Right lobe of liver (tissue), 6 donors: Measurements from ENCODE around the gene CHRD. TPM values are rescaled to one million over a fixed set of nuclear protein-coding genes. Genes with fewer than 3 reads are reported as not detected.
"Not testable (repeated sequence)": the region's sequence is repeated elsewhere in the genome, so short reads cannot be mapped to it uniquely, and the experiment has no call there.

Experiments
- ATAC-seq, 4 donors: fragments of 200-7000 bp; cut with Tn5 transposase; one replicate each; pipeline ENCODE4 v1.9.1; 2020; ENCODE audit warnings: mild to moderate bottlenecking in 4 of 4, moderate library complexity in 4 of 4
- DNase-seq, 3 donors: peaks; one replicate each; pipeline ENCODE4 v3.0.0-alpha.2; 2020
- H3K27ac ChIP-seq, 3 donors: fragments of 200-600 bp; one replicate each; pipeline ENCODE4 v1.8.0; 2022
- H3K27me3 ChIP-seq, 2 donors: fragments of 200-600 bp; one replicate each; pipeline ENCODE4 v1.8.0; 2022
- H3K36me3 ChIP-seq, 4 donors: fragments of 200-600 bp; sonication (generic) in 1 of 4; one replicate each; pipeline versions ENCODE4 v1.5.1 to v1.8.0; 2017 to 2022; ENCODE audit warnings: control low read depth in 1 of 4
- H3K4me1 ChIP-seq, 4 donors: fragments of 200-600 bp; sonication (generic) in 1 of 4; one replicate each; pipeline versions ENCODE4 v1.5.1 to v1.8.0; 2017 to 2022; ENCODE audit warnings: control low read depth in 1 of 4
- H3K4me3 ChIP-seq, 3 donors: fragments of 200-600 bp; one replicate each; pipeline ENCODE4 v1.8.0; 2022
- H3K9me3 ChIP-seq, 4 donors: fragments of 200-600 bp; sonication (generic) in 1 of 4; one replicate each; pipeline versions ENCODE4 v1.5.1 to v1.8.0; 2017 to 2022; ENCODE audit warnings: control low read depth in 1 of 4
- CTCF ChIP-seq, 4 donors: fragments of 200-600 bp in 3 of 4; fragments of 450-650 bp in 1 of 4; IDR thresholded peaks; one replicate each; pipeline versions ENCODE4 v1.5.1 to v1.8.0; 2016 to 2022; ENCODE audit warnings: antibody characterized with exemption in 4 of 4, mild to moderate bottlenecking in 2 of 4
- POLR2A ChIP-seq: fragments of 450-650 bp; IDR thresholded peaks from one replicate; pipeline ENCODE4 v1.6.1; 2017; ENCODE audit warnings: antibody characterized with exemption, mild to moderate bottlenecking
- WGBS: methylation state at CpG from one replicate; pipeline ENCODE4 v1.1.6; 2018; ENCODE audit warnings: low coverage, low lambda C conversion rate; ENCODE audit not compliant: insufficient coverage; ENCODE audit errors: missing lambda C conversion rate; 5-methylcytosine and 5-hydroxymethylcytosine counted together
- intact Hi-C, 2 donors: fragments of 100-400 bp; cut with DNase I; formaldehyde crosslinking; loops; one replicate each; pipeline versions ENCODE4 v1.11.2 to v1.14.1; 2022
- total RNA-seq, 6 experiments: library from RNA; depleted of rRNA in 2 of 6; stranded (reverse); fragments of >200 nt in 2 of 6; fragmentation: NEBNext Ultra II Directional in 3 of 6; extraction: Animal tissue kit (Norgen Biotek cat#: 25700) in 3 of 6; gene quantifications; one replicate each; pipeline versions ENCODE4 v1.1.0 to v1.2.4, GENCODE V29; 2016 to 2023
- donor health status: DM: no; HTN: yes; CAD: no.
- donor health status: DM: no; HTN: no; CAD: no.
- donor health status: DM: no; HTN: no; CAD: no.
- donor health status: DM: no; HTN: yes; CAD: no.
- donor health status: DM: no; HTN: yes; CAD: no.

The CHRD gene
- total RNA-seq, 6 experiments from 2014 or later, result 19.5 to 97.2 (median 64.8) TPM

GRCh38 chr3:184428561-184429175 lies 48.8 kb downstream of the CHRD start:
- Histone ChIP-seq H3K4me1 (no peaks in the 10 kb centered on the region), H3K4me3 (no peak overlapping the region), H3K27ac (no peak overlapping the region), H3K36me3 (no peaks in the 10 kb centered on the region), H3K9me3 (no peaks in the 10 kb centered on the region), H3K27me3 (no peaks in the 10 kb centered on the region)
- no peak for ATAC-seq
- WGBS, result 86% methylated on average over 5 of the region's 6 CpGs
- intact Hi-C loops, result no loop called here
- TF ChIP-seq CTCF (IDR thresholded peaks at IDR 0.05), result no peak
- TF ChIP-seq POLR2A, result no peak
- no peak for DNase-seq

- no peaks in the 10 kb centered on the region for H3K9me3 ChIP-seq
- H3K27me3 ChIP-seq, result no peaks in the 10 kb centered on the region
- no peaks in the 10 kb centered on the region for H3K36me3 ChIP-seq
- DNase-seq, result no peak
- intact Hi-C loops, result no loop called here
- no peak for TF ChIP-seq CTCF (IDR thresholded peaks at IDR 0.05)
- no peak for TF ChIP-seq POLR2A
- no peak overlapping the region for H3K4me3 ChIP-seq
- H3K27ac ChIP-seq, result no peak overlapping the region
- no peaks in the 10 kb centered on the region for H3K4me1 ChIP-seq
- WGBS, result 86% methylated on average over 4 of the region's 4 CpGs
- ATAC-seq, result no peak
Observed at GRCh38 chr3:184429786-184430185, 49.9 kb downstream of the CHRD start.

- DNase-seq (no peak), ATAC-seq (no peak)
- Histone ChIP-seq H3K27ac (no peak overlapping the region), H3K9me3 (no peaks in the 10 kb centered on the region), H3K4me1 (no peaks in the 10 kb centered on the region), H3K27me3 (no peaks in the 10 kb centered on the region), H3K36me3 (no peaks in the 10 kb centered on the region), H3K4me3 (no peak overlapping the region)
- intact Hi-C loops, result no loop called here
- 81% methylated on average over 2 of the region's 2 CpGs for WGBS
- TF ChIP-seq CTCF (IDR thresholded peaks at IDR 0.05) (no peak), POLR2A (no peak)
Observed at GRCh38 chr3:184430940-184431339, 51.1 kb downstream of the CHRD start.

GRCh38 chr3:184433178-184433577 lies 53.3 kb downstream of the CHRD start:
- DNase-seq, H3K27ac ChIP-seq, H3K9me3 ChIP-seq, H3K27me3 ChIP-seq, intact Hi-C loops, H3K36me3 ChIP-seq, H3K4me1 ChIP-seq, H3K4me3 ChIP-seq, ATAC-seq: not testable (repeated sequence)
- WGBS, result 61% methylated on average over 2 of the region's 2 CpGs

- no peaks in the 10 kb centered on the region for H3K9me3 ChIP-seq
- no peak overlapping the region for H3K4me3 ChIP-seq
- intact Hi-C loops, result no loop called here
- no peak for TF ChIP-seq CTCF (IDR thresholded peaks at IDR 0.05)
- TF ChIP-seq POLR2A, result no peak
- H3K27ac ChIP-seq, result no peak overlapping the region
- H3K4me1 ChIP-seq, result no peaks in the 10 kb centered on the region
- 65% methylated on average over 6 of the region's 7 CpGs for WGBS
- ATAC-seq (no peak), DNase-seq (no peak)
- H3K36me3 ChIP-seq, result no peaks in the 10 kb centered on the region
- H3K27me3 ChIP-seq, result no peaks in the 10 kb centered on the region
Observed at GRCh38 chr3:184439096-184439495, 59.2 kb downstream of the CHRD start.

Other genes with a start within 250 kb of the CHRD start
- gene EIF2B5, start 244.7 kb upstream of the CHRD start, total RNA-seq, result 10 to 100 TPM; 16.7 to 25.6 (median 20.5) TPM
- gene DVL3, start 224.7 kb upstream of the CHRD start, total RNA-seq, result 10 to 100 TPM; 18.9 to 28.1 (median 21.8) TPM
- gene AP2M1, start 205.2 kb upstream of the CHRD start, total RNA-seq, result 100 to 1,000 TPM in 4 of 6 experiments, 10 to 100 TPM in 2; 87.4 to 119 (median 105) TPM
- 10 to 100 TPM; 33.7 to 40.6 (median 38.5) TPM for gene ABCF3, start 193.9 kb upstream of the CHRD start, total RNA-seq
- gene VWA5B2, start 150.5 kb upstream of the CHRD start, total RNA-seq, result under 1 TPM in 3 of 6 experiments, not detected in 3; 0.21 to 0.59 (median 0.25) TPM
- gene ALG3, start 131.1 kb upstream of the CHRD start, total RNA-seq, result 100 to 1,000 TPM in 2 of 6 experiments, 10 to 100 TPM in 4; 29.3 to 130 (median 35.5) TPM
- gene EEF1AKMT4, start 130.4 kb upstream of the CHRD start, total RNA-seq, result 10 to 100 TPM in 2 of 6 experiments, 1 to 10 TPM in 4; 4.9 to 19.4 (median 7.1) TPM
- gene CAMK2N2, start 118.5 kb upstream of the CHRD start, total RNA-seq, result under 1 TPM in 3 of 6 experiments, not detected in 3; 0.21 to 0.42 (median 0.24) TPM
- gene ECE2, start 104.0 kb upstream of the CHRD start, total RNA-seq, result not detected
- 100 to 1,000 TPM in 3 of 6 experiments, 10 to 100 TPM in 3; 85.5 to 153 (median 103) TPM for gene PSMD2, start 80.8 kb upstream of the CHRD start, total RNA-seq
- 100 to 1,000 TPM; 262 to 368 (median 291) TPM for gene EIF4G1, start 65.4 kb upstream of the CHRD start, total RNA-seq
- gene FAM131A, start 42.5 kb upstream of the CHRD start, total RNA-seq, result 1 to 10 TPM; 2.4 to 6.5 (median 3.1) TPM
- gene CLCN2, start 18.4 kb upstream of the CHRD start, total RNA-seq, result 1 to 10 TPM; 1.8 to 2.9 (median 2.5) TPM
- 10 to 100 TPM; 27.4 to 65.7 (median 35.3) TPM for gene POLR2H, start 18.3 kb upstream of the CHRD start, total RNA-seq
- gene THPO, start 1.8 kb upstream of the CHRD start, total RNA-seq, result 10 to 100 TPM in 3 of 6 experiments, 1 to 10 TPM in 3; 8.2 to 12.1 (median 10.5) TPM
- gene EPHB3, start 181.7 kb downstream of the CHRD start, total RNA-seq, result under 1 TPM; 0.12 to 0.71 (median 0.37) TPM